ENCODE data around the gene NAA80. TPM values are rescaled to one million over a fixed set of nuclear protein-coding genes. Genes with fewer than 3 reads are reported as not detected.

NAA80 gene
- total and polyA plus RNA-seq, 2 donors from 2014 or later: 8.7 to 10.7 TPM

DNA sequence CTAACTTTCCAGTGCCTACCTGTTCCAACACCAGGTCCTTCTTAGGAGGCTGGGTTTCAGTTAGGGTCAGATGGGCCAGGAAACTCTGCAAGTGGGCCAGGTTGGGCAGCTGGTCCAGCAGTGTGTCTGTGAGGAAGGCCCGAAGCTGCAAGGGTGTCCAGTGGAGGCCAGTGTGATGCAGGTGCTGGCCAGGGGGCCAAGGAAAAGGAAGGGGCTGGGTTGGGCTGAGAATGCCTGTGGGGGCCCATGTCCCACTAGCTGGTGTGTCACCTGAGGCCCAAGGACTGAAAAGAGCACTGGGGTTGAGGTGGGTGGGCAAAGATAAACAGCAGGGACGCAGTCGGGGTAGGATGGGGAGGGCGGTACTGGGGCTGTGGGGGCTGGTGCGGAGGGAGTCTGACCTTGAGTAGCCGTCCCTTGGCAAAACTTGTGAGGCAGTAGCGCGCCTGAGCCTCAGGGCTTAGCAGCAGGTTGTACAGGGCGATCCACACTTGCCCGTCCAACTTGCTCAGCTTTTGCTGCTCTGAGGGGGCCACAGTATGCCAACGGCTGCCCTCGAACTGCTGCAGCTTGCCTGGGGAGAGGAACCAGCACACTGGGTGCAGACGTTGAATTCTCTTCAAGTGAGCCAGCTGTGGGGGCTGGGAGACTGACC is 42.9 kb upstream of the NAA80 start:
- H3K4me1 ChIP-seq (ENCODE audit: control insufficient read depth in 2 of 3, insufficient read depth in 2 of 3, low read depth in 1 of 3, low read length in 3 of 3): peaks cover 2 to 16% (median 6%) of the 10 kb centered on the region in 3 donors
- DNase-seq: peak in 2 of 5 donors; percentile 57 to 67
- intact Hi-C loops (cut with DNase I): no loop called here
- no peak overlapping the region for H3K4me3 ChIP-seq (ENCODE audit: low read length in 3 of 3)
- no peaks in the 10 kb centered on the region for H3K36me3 ChIP-seq (ENCODE audit: control insufficient read depth in 2 of 3, insufficient read depth in 3 of 3, low read length in 3 of 3)
- no peaks in the 10 kb centered on the region for H3K27me3 ChIP-seq (ENCODE audit: control insufficient read depth, insufficient read depth, low read length)
- no peak for TF ChIP-seq CTCF (IDR thresholded peaks at IDR 0.05; ENCODE audit: borderline replicate concordance, extremely low read depth, insufficient read depth)
- H3K9me3 ChIP-seq (ENCODE audit: control insufficient read depth in 2 of 3, insufficient read depth in 1 of 3, low read length in 3 of 3): no peaks in the 10 kb centered on the region
- H3K9ac ChIP-seq (ENCODE audit: low read length in 3 of 3): no peak overlapping the region
- no peak overlapping the region for H3K27ac ChIP-seq (ENCODE audit: low read depth in 2 of 2, low read length in 2 of 2)
- no peak for FAIRE-seq

GRCh38 chr3:50341537-50341936 is 42.3 kb upstream of the NAA80 start:
- no peaks in the 10 kb centered on the region for H3K27me3 ChIP-seq (ENCODE audit: control insufficient read depth, insufficient read depth, low read length)
- intact Hi-C loops (cut with DNase I): no loop called here
- no peaks in the 10 kb centered on the region for H3K36me3 ChIP-seq (ENCODE audit: control insufficient read depth in 2 of 3, insufficient read depth in 3 of 3, low read length in 3 of 3)
- DNase-seq (peak in 2 of 5 donors; percentile 57 to 71), FAIRE-seq (no peak)
- H3K4me1 ChIP-seq (ENCODE audit: control insufficient read depth in 2 of 3, insufficient read depth in 2 of 3, low read depth in 1 of 3, low read length in 3 of 3): peaks cover 2 to 16% (median 6%) of the 10 kb centered on the region in 3 donors
- no peak overlapping the region for H3K27ac ChIP-seq (ENCODE audit: low read depth in 2 of 2, low read length in 2 of 2)
- TF ChIP-seq CTCF (IDR thresholded peaks at IDR 0.05; ENCODE audit: borderline replicate concordance, extremely low read depth, insufficient read depth): no peak
- H3K4me3 ChIP-seq (ENCODE audit: low read length in 3 of 3): no peak overlapping the region
- no peak overlapping the region for H3K9ac ChIP-seq (ENCODE audit: low read length in 3 of 3)
- no peaks in the 10 kb centered on the region for H3K9me3 ChIP-seq (ENCODE audit: control insufficient read depth in 2 of 3, insufficient read depth in 1 of 3, low read length in 3 of 3)

- H3K27ac ChIP-seq (ENCODE audit: low read depth in 2 of 2, low read length in 2 of 2): peak within 1 kb of the TSS; percentile 61 to 75
- DNase-seq: peak; percentile 23 to 91 (median 64)
- intact Hi-C loops (cut with DNase I): no loop called here
- no peak for FAIRE-seq
- H3K9ac ChIP-seq (ENCODE audit: low read length in 3 of 3): no peak within 1 kb of the TSS
- H3K27me3 ChIP-seq (ENCODE audit: control insufficient read depth, insufficient read depth, low read length): no peaks in the 10 kb centered on the region
- no peak for TF ChIP-seq CTCF (IDR thresholded peaks at IDR 0.05; ENCODE audit: borderline replicate concordance, extremely low read depth, insufficient read depth)
- no peaks in the 10 kb centered on the region for H3K36me3 ChIP-seq (ENCODE audit: control insufficient read depth in 2 of 3, insufficient read depth in 3 of 3, low read length in 3 of 3)
- H3K9me3 ChIP-seq (ENCODE audit: control insufficient read depth in 2 of 3, insufficient read depth in 1 of 3, low read length in 3 of 3): no peaks in the 10 kb centered on the region
- peak within 1 kb of the TSS; percentile 21 to 47 (median 36) for H3K4me3 ChIP-seq (ENCODE audit: low read length in 3 of 3)
- peaks cover 2 to 20% (median 11%) of the 10 kb centered on the region in 3 donors for H3K4me1 ChIP-seq (ENCODE audit: control insufficient read depth in 2 of 3, insufficient read depth in 2 of 3, low read depth in 1 of 3, low read length in 3 of 3)
Measured at GRCh38 chr3:50340448-50341329, 41.5 kb upstream of the NAA80 start, which contains the start of gene RASSF1. RASSF1 (minus strand) TSS chr3:50340836; CDS start chr3:50340805, 31 bp downstream.

Measured in kidney (tissue), 14 donors.